GM21529 (cell line): ENCODE data around the gene VWA2.
A peak's percentile ranks its signal among the peaks of the same experiment; 100 is the strongest.

Experiments
- ATAC-seq: cut with Tn5 transposase; IDR thresholded peaks from one replicate; pipeline ENCODE4 v1.9.1; 2021; ENCODE audit not compliant: unreplicated experiment

VWA2 gene

GRCh38 chr10:114239117-114239993 is at the start of gene VWA2:
Gene VWA2, plus strand, starts transcription at chr10:114239254. Its CDS starts 9,460 bp downstream, at chr10:114248714.
- no peak for ATAC-seq

- no peak for ATAC-seq
Observed at GRCh38 chr10:114189700-114190099, 49.4 kb upstream of the VWA2 start.

- peak; percentile 88 for ATAC-seq
Observed at GRCh38 chr10:114195079-114195478, 44.0 kb upstream of the VWA2 start.

GRCh38 chr10:114199239-114199638 is 39.8 kb upstream of the VWA2 start:
- ATAC-seq = no peak

GRCh38 chr10:114202812-114203211 is 36.2 kb upstream of the VWA2 start:
- ATAC-seq = no peak

GRCh38 chr10:114206902-114207301 is 32.2 kb upstream of the VWA2 start:
- no peak for ATAC-seq

GRCh38 chr10:114207349-114207748 is 31.7 kb upstream of the VWA2 start:
- no peak for ATAC-seq

GRCh38 chr10:114208351-114208750 is 30.7 kb upstream of the VWA2 start:
- ATAC-seq = no peak

- no peak for ATAC-seq
Observed at GRCh38 chr10:114212153-114212552, 26.9 kb upstream of the VWA2 start.

GRCh38 chr10:114215033-114215432 is 24.0 kb upstream of the VWA2 start:
- ATAC-seq = no peak

- ATAC-seq = no peak
Observed at GRCh38 chr10:114220281-114220680, 18.8 kb upstream of the VWA2 start.

- ATAC-seq = no peak
Observed at GRCh38 chr10:114221235-114221634, 17.8 kb upstream of the VWA2 start.

GRCh38 chr10:114223066-114223465 is 16.0 kb upstream of the VWA2 start:
- ATAC-seq = no peak

GRCh38 chr10:114228156-114228555 is 10.9 kb upstream of the VWA2 start:
- ATAC-seq = no peak

GRCh38 chr10:114232561-114233176 is 6.4 kb upstream of the VWA2 start:
- no peak for ATAC-seq

GRCh38 chr10:114233482-114233881 is 5.6 kb upstream of the VWA2 start:
- no peak for ATAC-seq

- ATAC-seq = no peak
Observed at GRCh38 chr10:114234132-114234531, 4.9 kb upstream of the VWA2 start.

GRCh38 chr10:114239994-114240345 is 916 bp downstream of the VWA2 start:
- ATAC-seq = no peak

GRCh38 chr10:114242235-114242634 is 3.2 kb downstream of the VWA2 start:
- ATAC-seq = no peak

GRCh38 chr10:114243661-114244060 is 4.6 kb downstream of the VWA2 start:
- ATAC-seq = no peak

- no peak for ATAC-seq
Observed at GRCh38 chr10:114244126-114244525, 5.1 kb downstream of the VWA2 start.

- ATAC-seq = no peak
Observed at GRCh38 chr10:114245121-114245791, 6.2 kb downstream of the VWA2 start.
